GM19193 (cell line): ENCODE results near the gene SCFD1.
A peak's percentile ranks its signal among the peaks of the same experiment; 100 is the strongest.

Source experiments
- POLR2A ChIP-seq: IDR thresholded peaks from 4 replicates; pipeline ENCODE4 v1.6.1; 2011; ENCODE audit not compliant: insufficient read depth, insufficient read length; ENCODE audit errors: extremely low read depth

Gene SCFD1, protein sequence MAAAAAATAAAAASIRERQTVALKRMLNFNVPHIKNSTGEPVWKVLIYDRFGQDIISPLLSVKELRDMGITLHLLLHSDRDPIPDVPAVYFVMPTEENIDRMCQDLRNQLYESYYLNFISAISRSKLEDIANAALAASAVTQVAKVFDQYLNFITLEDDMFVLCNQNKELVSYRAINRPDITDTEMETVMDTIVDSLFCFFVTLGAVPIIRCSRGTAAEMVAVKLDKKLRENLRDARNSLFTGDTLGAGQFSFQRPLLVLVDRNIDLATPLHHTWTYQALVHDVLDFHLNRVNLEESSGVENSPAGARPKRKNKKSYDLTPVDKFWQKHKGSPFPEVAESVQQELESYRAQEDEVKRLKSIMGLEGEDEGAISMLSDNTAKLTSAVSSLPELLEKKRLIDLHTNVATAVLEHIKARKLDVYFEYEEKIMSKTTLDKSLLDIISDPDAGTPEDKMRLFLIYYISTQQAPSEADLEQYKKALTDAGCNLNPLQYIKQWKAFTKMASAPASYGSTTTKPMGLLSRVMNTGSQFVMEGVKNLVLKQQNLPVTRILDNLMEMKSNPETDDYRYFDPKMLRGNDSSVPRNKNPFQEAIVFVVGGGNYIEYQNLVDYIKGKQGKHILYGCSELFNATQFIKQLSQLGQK

DNA sequence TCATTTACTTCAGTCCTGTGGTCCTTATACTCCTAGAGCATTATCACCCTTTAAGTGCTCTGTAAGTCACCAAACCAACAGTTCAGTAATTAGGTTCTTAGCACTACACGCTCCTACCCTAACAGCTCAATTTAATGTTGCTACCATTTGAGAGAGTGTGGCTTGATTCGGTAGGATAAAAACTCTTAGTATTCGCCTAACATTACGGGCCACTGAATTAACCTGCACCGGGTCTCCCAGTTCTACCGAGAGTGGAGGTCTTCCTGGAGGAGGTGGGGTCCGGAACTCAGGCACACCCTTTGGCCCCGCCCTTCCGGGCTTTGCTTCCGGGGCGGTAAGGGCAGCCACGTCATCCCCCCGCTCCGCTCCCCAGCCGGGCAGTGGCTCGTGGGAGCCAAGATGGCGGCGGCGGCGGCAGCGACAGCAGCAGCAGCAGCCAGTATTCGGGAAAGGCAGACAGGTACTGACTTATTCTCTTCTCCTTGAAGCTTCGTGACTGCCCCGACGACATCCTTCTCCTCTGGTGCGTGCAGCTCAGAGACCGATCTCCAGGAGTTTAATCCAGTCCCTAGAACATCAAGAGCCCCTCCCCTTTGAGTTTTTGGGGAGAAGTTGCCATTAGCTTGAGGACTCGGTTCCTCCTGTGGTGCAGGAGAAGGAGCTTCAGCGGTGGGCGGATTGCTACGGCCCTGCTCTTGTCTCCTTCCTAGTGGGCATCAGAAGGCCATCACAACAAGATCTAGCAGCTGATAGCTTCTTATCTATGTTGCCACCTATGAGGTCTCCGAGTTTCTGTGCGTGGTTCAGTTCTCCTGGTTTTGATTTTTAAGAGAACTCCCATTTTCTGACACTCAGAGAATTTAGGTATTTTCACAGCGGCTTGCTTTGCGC is at the start of gene SCFD1:
Gene SCFD1 (plus strand): TSS at position 380 of the 891 bp plus-strand sequence. CDS start 20 bp downstream, at position 400.
- TF ChIP-seq POLR2A: peak; percentile 98

DNA sequence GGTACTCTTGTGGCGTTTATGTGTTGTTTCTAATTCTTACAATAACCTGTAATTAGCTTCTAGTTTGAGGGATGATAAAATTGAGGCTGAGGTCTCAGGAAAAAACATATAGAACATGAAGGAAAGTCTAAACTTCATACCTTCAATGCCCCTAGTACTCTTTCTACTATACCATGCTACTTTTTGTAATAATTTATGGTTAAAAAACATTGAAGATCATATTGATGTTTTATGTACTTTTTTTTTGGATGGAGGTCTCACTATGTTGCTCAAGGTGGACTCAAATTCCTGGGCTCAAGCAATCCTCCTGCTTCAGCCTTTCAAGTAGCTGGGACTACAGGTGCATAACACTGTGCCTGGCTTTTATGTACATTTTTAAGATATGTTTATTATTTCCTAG is 49.3 kb upstream of the SCFD1 start:
- no peak for TF ChIP-seq POLR2A

DNA sequence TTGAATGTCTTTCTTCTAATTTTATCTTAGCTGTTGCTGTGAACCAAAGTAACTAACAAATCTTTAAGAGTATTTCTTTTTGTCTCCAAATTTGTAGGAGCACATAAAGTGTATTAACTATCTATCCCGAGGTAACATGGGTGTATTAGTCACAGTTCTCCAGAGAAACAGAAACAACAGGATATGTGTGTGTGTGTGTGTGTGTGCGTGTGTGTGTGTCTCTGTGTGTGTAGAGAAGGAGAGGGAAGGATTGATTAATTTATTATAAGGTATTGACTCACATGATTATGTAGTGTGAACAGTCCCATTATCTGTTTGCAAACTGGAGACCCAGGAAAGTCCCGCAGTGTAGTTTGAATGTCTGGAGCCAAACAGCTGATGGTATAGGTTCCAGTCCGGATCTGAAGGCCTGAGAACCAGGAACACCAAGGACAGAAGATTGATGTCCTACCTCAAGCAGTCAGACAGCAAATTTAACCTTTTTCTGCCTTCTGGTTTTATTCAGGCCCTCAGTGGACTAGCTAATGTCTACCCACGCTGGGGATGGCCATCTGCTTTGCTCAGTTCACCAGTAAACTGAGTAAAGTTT is 48.8 kb upstream of the SCFD1 start:
- TF ChIP-seq POLR2A: no peak

DNA sequence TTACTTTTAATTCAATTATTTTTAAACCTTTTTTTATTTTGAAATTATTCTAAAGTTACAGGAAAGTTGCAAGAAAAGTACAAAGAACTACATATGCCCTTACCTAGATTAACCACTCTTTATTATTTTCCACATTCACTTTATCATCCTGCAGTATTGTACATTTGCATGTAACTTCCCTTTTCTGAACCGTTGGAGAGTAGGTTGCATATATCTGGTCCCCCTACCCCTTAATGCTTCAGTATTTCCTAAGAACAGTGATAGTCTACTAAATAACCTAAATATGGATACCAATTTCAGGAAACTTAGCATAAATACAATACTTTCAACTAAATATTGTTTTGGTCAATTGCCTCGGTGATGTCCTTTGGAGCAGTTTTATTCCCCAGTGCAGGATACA is 48.2 kb upstream of the SCFD1 start:
- TF ChIP-seq POLR2A: no peak

DNA sequence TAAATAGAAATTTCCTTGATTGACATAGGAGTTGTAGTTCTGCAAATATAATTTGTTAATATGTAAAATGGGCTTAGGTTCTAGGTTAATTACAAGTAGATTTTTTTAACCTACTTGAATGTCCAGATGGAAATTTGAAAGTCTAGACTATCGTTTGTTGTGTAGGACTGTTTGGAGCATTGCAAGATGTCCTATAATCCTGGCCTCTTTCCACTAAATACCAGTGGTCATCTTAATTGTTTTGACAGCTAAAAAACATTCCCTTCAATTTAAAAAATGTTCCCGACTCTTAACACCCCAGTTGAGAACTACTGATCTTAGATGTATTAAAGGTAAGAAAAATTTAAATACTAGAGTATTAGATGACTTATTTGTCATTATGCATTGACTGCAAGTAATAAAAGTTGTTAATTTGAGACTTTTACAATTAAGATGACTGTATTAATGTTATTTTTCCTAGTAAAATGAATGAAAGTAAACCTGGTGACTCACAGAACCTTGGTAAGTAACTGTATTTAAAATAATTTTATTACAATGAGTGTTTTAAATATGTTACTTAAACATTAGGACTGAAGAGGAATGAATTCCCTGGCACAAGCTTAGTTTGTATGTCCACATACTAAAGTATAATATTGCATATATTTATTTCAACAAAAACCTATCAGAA is 41.4 kb upstream of the SCFD1 start:
- TF ChIP-seq POLR2A: no peak

DNA sequence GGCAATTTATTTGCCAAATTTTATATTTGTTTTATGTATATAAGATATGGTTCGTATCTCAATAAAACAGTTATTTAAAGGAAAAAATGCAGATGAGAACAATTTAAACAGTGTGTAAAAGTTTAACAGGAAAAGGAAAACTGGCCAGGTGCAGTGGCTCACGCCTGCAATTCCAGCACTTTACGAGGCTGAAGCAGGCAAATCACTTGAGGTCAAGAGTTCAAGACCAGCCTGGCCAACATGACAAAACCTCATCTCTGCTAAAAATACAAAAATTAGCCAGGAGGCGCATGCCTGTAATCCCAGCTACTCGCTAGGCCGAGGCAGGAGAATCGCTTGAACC is 40.9 kb upstream of the SCFD1 start:
- no peak for TF ChIP-seq POLR2A

DNA sequence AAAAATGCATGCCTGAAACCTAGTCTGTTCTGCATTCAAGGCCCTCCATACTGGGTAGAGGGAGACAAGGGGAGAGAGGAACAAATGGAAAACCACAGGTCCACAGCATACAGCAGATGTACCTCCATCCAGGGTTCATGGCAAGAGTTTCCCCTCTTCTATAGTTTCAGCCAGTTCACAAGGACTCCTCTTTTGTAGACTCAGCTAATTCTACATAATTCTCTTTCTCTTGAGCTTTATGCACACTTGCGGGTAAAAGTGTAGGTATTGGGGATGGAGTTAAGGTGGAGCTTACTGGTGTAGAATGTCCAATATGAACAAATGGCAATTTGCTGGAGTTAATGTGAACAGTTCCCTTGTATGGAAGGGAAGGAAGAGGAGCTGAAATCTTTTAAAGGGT is 39.7 kb upstream of the SCFD1 start:
- no peak for TF ChIP-seq POLR2A

DNA sequence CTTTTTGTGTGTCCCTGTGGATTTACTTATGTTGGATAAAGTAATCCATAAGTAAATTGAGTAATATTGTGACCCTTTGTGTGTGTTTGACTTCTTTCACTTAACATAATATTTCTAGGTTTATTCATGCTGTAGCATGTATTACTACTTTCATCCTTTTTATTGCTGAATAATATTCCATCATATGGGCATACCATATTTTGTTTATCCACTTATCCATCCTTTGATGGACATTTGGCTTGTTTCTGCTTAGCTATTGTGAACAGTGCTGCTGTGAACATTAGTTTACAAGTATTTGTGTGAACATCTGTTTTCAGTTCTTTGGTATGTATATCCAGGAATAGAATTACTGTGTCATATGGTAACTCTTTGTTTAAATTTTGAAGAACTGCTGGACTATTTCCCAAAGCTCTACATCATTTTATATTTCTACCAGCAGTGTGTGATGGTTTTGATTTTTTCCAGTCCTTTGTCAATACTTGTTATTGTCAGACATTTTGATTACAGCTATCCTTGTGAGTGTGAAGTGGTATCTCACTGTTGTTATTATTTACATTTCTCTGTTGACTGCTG is 38.0 kb upstream of the SCFD1 start:
- TF ChIP-seq POLR2A: no peak

DNA sequence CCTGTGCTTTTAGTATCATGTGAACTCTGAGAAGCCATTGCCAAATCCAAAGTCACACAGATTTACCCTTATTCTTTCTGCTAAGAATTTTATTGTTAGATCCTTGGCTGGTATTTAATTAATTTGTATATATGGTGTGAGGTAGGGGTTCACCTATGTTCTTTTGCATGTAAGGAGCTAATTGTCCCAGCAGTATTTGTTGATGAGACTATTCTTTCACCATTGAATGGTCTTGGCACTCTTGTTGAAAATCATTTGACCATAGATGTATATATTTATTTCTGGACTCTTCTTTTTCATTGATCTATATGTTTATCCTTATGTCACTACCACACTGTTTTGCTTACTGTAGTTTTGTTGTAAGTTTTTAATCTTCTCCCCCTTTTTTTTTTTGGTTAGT is 36.9 kb upstream of the SCFD1 start:
- no peak for TF ChIP-seq POLR2A

DNA sequence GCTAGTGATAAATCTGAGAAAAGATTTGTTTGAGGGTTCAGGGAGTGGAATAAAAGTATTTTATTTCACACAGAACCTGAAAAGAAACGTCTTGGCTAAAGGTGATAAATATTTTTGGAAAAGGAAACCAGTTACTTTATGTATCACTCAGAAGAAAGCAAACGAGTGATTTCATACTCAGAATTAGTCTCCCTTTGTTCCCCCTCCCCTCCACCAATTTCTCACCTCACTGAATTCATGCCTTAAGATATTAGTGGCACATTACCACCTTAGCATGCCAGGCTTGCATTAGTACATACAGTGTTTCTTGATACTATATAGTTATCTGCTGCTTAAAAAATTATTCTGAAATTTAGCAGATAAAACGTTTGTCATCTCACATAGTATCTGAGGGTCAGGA is 35.0 kb upstream of the SCFD1 start:
- no peak for TF ChIP-seq POLR2A

DNA sequence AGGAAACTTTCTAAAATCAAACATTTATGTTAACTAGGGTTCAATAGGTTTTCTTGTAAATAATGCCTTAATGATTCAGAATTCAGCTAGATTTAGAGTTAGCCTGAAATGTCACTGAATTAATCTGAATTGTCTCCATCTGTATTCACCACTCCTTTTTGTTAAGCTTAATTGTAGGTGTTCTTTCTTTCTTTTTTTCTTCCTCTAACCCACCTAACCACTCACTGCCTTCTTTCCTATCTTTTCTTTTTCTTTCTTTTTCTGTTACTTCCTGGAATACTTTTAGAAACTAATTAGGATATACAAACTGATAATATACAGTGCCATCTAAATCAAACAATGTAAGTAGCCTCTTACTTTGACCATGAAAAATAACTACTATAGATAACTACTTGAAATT is 33.2 kb upstream of the SCFD1 start:
- TF ChIP-seq POLR2A: no peak

DNA sequence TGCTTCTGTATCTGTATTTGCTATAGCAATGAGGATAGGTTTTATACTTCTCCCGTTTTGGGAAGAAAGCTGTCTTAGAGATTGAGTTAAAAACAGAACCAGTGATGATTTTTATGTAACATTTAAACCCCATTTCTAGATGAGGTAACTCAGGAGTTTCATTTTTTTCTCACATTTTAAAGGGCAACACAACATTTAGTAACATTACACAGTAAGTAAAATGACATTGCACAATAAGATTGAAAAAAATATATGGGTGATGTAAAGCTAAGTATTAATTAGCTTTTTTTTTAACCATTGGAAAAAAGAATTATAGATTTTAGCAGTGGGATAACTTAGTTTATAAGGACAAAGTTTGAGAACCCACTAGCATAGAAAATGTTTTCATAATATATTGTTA is 25.2 kb upstream of the SCFD1 start:
- TF ChIP-seq POLR2A: no peak

DNA sequence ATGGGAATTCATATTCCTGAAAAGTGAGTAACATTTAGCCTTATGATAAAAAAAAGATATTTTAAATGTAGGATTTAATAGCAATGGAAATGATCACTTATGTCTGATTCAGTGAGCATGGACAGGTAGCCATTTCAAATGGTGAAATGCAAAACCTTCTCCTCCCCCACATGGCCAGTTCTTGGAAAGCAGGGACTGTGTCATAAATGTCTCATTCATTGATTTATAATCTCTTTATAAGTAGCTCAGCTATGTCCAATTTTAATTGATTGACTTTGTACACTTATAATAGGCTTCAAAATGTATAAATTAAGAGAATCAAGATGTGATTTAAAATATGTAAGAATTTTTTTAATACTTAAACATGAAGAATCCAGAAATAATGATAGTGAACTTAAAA is 24.6 kb upstream of the SCFD1 start:
- TF ChIP-seq POLR2A: no peak
